Hindlimb muscle (tissue), 1 donor: ENCODE results near the gene ACADS. TPM values are rescaled to one million over a fixed set of nuclear protein-coding genes. Genes with fewer than 3 reads are reported as not detected.
"Not testable (repeated sequence)": the region's sequence is repeated elsewhere in the genome, so short reads cannot be mapped to it uniquely, and the experiment has no call there.

Experiments used
- DNase-seq: peaks from one replicate; pipeline ENCODE4 v3.0.0-alpha.2; 2013
- polyA plus RNA-seq: library from polyadenylated mRNA; unstranded; fragments of 120-200 nt; gene quantifications from one replicate; pipeline ENCODE4 v1.2.1, GENCODE V29; 2013; ENCODE audit not compliant: insufficient read length

The ACADS gene
- polyA plus RNA-seq, 1 donor: 22.1 TPM

DNA sequence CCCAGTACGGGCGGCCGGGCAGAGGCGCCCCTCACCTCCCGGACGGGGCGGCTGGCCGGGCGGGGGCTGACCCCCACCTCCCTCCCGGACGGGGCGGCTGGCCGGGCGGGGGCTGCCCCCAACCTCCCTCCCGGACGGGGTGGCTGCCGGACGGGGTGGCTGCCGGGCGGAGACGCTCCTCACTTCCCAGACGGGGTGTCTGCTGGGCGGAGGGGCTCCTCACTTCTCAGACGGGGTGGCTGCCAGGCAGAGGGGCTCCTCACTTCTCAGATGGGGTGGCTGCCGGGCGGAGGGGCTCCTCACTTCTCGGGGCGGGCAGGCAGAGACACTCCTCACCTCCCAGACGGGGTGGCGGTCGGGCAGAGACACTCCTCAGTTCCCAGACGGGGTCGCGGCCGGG is 6.6 kb downstream of the ACADS start:
- DNase-seq: not testable (repeated sequence)

DNA sequence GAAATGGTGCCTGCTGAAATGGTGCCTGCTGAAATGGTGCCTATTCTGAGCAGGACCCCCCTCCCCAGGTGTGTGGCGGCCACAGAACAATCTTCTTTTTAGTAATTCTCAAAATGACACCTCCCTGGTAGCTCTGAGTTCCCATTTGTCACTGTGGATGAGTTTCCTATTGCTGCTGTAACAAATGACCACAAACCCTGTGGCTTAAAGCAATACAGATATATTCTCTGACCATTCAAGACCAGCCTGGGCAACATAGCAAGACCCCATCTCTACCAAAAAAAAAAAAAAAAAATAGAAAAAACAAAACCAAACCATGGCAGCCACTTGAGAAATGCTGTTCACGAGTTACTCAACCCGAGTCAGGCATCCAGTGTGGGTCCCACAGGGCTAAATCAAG is 7.9 kb downstream of the ACADS start:
- DNase-seq: no peak

DNA sequence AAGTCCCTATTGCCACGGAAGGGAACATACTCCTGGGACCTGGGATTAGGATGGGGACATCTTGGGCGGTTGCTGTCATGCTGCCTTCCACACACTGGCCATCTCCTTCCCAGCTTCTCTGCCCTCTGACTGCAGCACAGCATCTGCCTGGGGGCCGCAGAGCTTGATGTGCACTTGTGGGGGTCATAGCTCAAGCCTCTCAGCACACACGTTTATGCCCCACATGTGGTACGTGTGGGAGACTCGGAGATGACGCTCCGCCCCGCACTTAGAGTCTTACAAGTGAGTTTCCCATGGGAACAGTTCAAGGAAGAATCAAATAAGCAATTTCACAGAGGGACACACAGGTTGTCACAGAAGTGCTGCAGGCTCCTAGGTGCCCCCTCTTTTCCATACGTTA is 8.6 kb downstream of the ACADS start:
- no peak for DNase-seq

DNA sequence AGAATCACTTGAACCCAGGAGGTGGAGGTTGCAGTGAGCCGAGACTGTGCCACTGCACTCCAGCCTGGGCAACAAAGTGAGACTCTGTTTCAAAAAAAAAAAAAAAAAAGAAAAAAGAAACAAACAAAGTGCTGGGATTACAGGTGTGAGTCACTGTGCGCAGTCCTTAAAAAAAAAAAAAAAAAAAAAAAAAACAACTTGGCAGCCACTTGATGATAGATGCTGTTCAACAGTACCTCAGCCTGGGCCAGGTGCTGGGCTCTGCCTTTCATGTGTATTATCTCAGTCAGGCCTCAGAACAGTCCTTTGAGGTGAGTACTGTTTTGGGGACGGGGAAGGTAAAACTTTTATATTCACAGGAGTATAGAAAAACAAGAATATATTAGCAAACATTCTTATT is 9.6 kb downstream of the ACADS start:
- no peak for DNase-seq

DNA sequence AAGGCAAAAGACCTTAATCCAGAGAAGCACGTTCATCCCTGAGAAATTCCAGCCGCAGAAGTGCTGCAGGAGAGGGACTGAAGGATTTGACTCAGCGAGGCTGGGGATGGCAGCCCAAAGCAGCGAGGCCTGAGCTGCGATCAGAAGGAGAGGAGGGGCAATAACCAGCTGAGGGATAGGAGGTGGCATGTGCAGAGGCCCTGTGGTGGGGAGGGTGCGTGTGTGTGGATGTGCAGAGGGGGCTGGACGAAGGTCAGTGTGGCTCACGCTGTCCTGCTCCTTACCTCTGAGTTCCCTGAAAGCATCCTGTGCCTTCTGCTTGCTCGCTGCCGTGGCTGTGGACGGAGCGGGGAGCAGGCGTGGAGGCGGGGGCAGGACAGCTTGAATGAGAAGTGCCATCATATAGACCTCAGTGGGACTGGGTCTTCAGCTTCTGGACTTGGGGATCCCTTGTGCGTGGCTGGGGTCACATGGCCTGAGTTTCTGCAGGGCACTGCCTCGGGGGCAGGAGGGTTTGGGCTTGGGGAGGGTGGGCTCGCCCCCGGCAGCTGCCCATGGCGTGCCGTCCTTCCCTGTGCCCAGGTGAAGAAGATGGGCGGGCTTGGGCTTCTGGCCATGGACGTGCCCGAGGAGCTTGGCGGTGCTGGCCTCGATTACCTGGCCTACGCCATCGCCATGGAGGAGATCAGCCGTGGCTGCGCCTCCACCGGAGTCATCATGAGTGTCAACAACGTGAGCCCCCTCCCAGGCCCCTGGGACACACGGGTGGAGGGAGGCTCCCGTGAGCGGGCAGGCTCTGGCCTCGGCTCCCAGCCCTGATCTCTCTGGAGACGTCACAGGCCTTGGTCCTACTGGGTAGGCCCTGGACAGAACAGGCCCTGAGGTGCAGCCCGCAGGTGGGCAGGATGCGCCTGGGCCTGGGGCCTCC is 11.0 kb downstream of the ACADS start:
- DNase-seq: no peak

DNA sequence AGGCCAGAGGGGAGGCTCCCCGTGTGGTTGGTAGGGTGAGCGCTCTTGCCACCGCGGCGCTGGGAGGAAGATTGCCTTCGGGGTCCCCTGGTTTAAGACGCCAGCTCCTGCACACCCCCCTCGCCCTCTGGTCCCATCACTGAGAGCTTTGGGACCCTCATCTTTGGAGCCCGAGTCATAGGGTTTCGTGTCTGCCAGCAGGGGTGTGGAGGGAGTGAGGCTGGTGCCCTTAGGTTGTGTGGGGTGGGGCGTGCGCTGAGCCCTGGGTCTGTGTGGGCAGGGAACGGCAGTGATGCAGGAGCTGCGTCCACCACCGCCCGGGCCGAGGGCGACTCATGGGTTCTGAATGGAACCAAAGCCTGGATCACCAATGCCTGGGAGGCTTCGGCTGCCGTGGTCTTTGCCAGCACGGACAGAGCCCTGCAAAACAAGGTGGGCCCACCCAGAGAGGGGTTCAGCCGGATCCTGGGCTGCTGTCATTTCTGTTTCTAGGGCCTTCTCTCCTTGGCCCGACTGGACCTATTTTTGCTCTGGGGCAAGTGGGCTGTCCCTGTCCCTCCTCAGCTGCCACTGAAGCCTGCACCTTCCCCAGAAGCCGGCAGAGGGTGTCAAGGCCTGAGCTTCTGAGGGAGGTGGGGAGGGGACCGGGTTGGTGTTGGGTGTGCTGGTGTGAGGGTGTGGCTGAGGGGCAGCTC is 12.1 kb downstream of the ACADS start:
- DNase-seq: no peak

- no peak for DNase-seq
These were observed 12.8 kb downstream of the ACADS start for GRCh38 chr12:120738252-120739030.

- DNase-seq: no peak
These were observed 13.6 kb downstream of the ACADS start for GRCh38 chr12:120739031-120739762.

DNA sequence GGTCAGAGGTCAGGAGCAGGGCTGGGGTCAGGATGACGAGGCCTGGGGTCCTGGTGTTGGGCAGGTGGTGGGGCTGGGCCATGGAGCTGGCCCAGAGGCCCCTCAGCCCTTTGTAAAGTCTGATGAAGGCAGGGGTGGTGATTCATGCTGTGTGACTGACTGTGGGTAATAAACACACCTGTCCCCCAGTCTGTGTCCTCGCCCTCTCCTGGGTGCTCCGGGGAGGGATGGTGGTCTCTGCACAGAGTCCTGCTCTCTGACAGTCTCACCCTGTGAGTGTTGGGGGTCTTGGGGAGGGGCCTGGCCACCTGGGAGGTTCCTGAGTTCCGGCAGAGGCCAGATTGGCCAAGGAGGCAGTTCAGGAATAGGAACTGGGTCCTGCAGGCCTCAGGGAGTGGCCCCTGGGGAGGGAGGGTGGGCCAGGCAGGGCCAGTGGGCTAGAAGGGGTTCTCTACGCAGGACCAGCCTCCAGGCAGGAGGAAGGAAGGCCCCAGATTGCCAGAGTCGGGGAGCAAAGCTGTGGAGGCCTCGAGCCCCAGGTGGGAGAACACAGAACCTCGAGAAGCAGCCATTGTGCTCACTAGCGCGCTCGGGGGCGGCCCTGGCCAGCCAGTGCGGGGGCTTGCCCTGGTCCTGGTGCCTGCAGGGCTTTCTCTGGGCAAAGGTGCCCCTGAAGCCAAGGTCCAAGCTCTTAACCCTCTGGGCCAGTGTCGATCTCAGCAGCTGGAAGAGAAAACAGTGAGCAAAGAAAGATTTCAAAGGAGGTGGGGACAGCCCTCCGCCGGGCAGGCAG is 14.4 kb downstream of the ACADS start:
- DNase-seq: no peak

DNA sequence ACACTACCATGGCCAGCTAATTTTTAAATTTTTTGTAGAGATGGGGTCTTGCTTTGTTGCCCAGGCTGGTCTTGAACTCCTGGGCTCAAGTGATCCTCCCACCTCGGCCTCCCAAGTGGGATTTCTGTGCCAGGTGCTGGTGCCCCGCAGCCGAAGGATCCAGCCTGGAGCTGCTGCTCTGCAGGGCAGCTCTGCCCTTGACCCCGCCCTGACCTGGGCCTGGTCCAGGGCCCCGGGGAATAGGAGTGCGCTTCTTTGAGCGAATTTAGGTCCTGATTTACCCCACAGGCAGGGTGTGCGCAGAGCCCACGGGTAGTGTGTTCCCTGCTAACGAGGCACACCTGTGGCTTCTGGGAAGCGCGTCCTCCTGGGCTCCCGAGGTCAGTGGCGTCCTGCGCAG is 15.2 kb downstream of the ACADS start:
- DNase-seq: no peak

- DNase-seq: peak; percentile 85
These were observed 16.1 kb downstream of the ACADS start for GRCh38 chr12:120741476-120742421.

DNA sequence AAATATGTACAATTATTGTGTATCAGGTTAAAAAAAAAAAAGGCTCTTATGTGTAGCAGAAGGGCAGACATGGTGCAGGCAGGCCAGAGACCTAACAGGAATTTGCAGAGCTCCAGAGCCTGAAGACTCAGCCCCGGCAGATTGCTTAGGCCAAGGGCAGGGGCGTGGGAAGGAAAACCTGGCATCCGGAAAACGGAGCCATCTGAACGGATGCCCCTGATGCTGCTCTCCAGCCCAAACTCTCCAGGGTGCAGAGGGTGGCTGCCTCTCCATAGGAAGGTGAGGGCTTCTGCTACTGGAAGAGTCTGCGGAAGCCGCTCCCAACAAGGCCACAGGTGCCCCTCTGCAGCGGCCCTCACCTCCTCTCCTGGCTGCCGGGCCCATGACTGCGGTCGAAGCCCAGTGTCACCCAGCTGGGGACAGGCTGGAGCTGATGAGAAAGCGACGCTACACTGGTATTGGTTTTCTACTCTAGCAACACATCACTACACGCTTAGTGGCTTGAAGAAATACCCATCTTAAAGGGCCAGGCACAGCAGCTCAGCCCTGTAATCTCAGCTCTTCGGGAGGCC is 19.4 kb downstream of the ACADS start:
- no peak for DNase-seq

DNA sequence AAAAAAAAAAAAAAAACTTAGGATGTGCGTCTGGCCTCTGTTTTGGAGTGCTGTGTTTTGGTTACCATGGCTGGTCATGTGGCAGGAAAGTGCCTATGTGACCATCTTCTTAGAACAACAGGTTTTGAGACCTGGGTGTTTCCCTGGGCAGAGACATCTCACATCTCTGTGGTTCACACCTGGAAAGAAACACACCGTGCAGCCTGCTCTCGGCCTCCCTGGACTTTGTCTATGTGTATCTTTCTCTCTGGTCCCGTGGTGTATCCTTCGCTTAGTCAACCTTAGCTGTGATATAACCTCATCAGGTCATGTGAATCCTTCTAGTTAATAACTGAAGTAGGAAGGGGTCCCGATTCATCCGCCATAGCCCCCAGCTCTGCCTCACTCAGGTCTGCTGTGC is 22.6 kb downstream of the ACADS start:
- no peak for DNase-seq

DNA sequence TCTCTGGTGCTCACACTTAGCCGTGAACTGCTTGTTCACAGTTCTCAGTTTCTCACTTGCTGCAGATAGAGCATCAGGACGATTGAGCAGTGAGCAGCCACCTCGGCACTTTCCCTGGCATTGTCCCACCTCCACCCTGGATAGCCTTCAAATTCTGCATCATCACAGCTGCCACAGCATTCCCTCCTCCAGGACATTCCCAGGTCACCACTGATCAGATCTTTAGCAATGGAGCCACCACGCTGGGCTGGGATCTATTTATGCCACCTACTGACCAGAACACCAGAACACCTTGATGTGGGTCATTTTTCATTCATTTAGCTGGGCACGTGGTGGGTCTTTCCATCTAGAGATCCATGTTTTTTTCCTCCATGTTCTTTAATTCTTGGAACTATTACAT is 23.6 kb downstream of the ACADS start:
- DNase-seq: no peak

- DNase-seq: no peak
These were observed 25.2 kb downstream of the ACADS start for GRCh38 chr12:120750806-120751205.

DNA sequence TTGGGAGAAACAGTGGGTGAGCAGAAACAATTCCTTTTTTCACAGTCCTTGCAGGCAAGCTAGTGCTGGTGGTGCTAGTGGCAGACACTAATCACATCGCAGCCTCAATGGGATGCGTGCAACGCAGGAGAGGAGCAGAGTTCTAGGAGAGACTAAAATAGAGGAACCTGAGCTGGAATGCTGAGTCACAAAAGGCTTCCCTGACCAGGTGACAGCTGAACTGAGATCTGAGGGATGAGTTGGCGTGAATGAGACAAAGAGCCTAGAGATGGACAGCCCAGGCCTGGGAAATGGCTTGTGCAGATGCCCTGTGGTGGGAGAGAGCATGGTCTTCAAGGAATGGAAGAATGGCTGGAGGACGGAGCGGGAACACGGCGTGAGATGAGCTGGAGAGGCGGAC is 25.8 kb downstream of the ACADS start:
- DNase-seq: no peak

DNA sequence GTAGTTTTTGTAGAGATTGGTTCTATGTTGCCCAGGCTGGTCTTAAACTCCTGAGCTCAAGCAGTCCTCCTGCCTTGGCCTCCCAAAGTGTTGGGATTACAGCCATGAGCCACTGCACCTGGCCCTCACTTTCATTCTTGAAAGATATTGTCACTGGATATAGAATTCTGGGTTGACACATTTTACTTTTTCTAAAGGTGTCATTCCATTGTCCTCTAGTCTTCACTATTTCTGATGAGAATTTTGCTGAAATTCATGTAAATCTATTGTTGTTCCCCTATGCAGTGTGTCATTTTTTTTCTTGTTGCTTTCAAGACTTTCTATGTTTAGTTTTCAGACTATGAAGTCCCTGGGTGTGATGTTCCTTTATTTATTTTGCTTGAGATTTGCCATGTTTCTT is 29.2 kb downstream of the ACADS start:
- no peak for DNase-seq

DNA sequence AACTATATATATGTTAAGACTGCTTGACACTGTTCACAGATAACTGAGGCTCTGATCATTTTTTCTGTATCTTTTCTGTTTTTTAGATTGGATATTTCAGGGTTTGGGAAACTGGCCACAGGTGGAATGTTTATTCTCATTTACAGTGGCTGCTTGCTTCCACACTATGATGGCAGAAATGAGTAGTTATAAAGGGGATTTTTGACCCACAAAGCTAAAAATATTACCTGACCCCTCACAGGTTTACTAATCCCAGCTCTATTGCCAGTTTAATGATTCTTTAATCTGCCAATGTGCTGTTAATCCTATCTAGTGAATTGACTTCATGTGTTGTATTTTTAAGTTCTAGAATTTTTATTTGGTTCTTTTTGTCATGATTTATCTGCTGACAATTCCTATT is 29.6 kb downstream of the ACADS start:
- DNase-seq: no peak

GRCh38 chr12:120757226-120757742 is 31.7 kb downstream of the ACADS start:
- no peak for DNase-seq

GRCh38 chr12:120757949-120758348 is 32.3 kb downstream of the ACADS start:
- no peak for DNase-seq
